ENCODE results near the gene PIK3IP1.
A peak's percentile ranks its signal among the peaks of the same experiment; 100 is the strongest.
"Not testable (repeated sequence)": the region's sequence is repeated elsewhere in the genome, so short reads cannot be mapped to it uniquely, and the experiment has no call there.

Gene PIK3IP1

GRCh38 chr22:31248965-31249958 is 43.0 kb downstream of the PIK3IP1 start:
- DNase-seq = no peak

GRCh38 chr22:31248138-31248745 is 44.0 kb downstream of the PIK3IP1 start:
- peak; percentile 88 for DNase-seq

GRCh38 chr22:31247726-31248125 is 44.6 kb downstream of the PIK3IP1 start:
- no peak for DNase-seq

- DNase-seq = no peak
Measured at GRCh38 chr22:31246687-31247086, 45.6 kb downstream of the PIK3IP1 start.

GRCh38 chr22:31245998-31246397 is 46.3 kb downstream of the PIK3IP1 start:
- not testable (repeated sequence) for DNase-seq

GRCh38 chr22:31244943-31245451 is 47.3 kb downstream of the PIK3IP1 start:
- DNase-seq = no peak

- peak; percentile 85 for DNase-seq
Measured at GRCh38 chr22:31244046-31244942, 48.0 kb downstream of the PIK3IP1 start.

- DNase-seq = no peak
Measured at GRCh38 chr22:31243339-31244045, 48.8 kb downstream of the PIK3IP1 start.

- no peak for DNase-seq
Measured at GRCh38 chr22:31241936-31242335, 50.4 kb downstream of the PIK3IP1 start.

GRCh38 chr22:31241200-31241599 is 51.1 kb downstream of the PIK3IP1 start:
- no peak for DNase-seq

GRCh38 chr22:31239771-31240370 is 52.4 kb downstream of the PIK3IP1 start:
- no peak for DNase-seq

GRCh38 chr22:31238057-31238456 is 54.2 kb downstream of the PIK3IP1 start:
- no peak for DNase-seq

- DNase-seq = not testable (repeated sequence)
Measured at GRCh38 chr22:31236044-31236443, 56.2 kb downstream of the PIK3IP1 start.

GRCh38 chr22:31235081-31235480 is 57.2 kb downstream of the PIK3IP1 start:
- DNase-seq = no peak

GRCh38 chr22:31233001-31233400 is 59.3 kb downstream of the PIK3IP1 start:
- no peak for DNase-seq

All from retina (tissue), 1 donor.